GM06990 (cell line): ENCODE measurements around the gene EML4.
"Not testable (repeated sequence)": the region's sequence is repeated elsewhere in the genome, so short reads cannot be mapped to it uniquely, and the experiment has no call there.

Experiments used
- DNase-seq: peaks from one replicate; pipeline ENCODE4 v3.0.0-alpha.2; 2011; ENCODE audit not compliant: insufficient read length; ENCODE audit errors: extremely low read depth
- H3K27me3 ChIP-seq: replicated peaks from 2 replicates; pipeline ENCODE4 v1.6.0; 2011; ENCODE audit warnings: low read length; ENCODE audit not compliant: control insufficient read depth, insufficient read depth
- H3K36me3 ChIP-seq: 2 replicates; pipeline ENCODE4 v1.5.1; 2011; ENCODE audit warnings: low read length; ENCODE audit not compliant: control insufficient read depth, insufficient read depth
- H3K4me3 ChIP-seq: replicated peaks from 2 replicates; pipeline ENCODE4 v1.5.1; 2011; ENCODE audit warnings: low read depth, mild to moderate bottlenecking, control low read depth, low read length
- CTCF ChIP-seq: IDR thresholded peaks from 2 replicates; pipeline ENCODE4 v1.5.1; 2011; ENCODE audit warnings: low read length, control low read depth, mild to moderate bottlenecking, inconsistent platforms; ENCODE audit not compliant: insufficient read depth, poor library complexity, severe bottlenecking

The EML4 gene

GRCh38 chr2:42132191-42132965, 36.8 kb upstream of the EML4 start:
- H3K36me3 ChIP-seq: no peaks in the 10 kb centered on the region
- H3K27me3 ChIP-seq: no peaks in the 10 kb centered on the region
- H3K4me3 ChIP-seq: no peak overlapping the region
- no peak for TF ChIP-seq CTCF
- no peak for DNase-seq

GRCh38 chr2:42132966-42133641, 36.0 kb upstream of the EML4 start:
- H3K36me3 ChIP-seq: no peaks in the 10 kb centered on the region
- H3K4me3 ChIP-seq: peak overlapping the region; percentile 5; the same call in 1 of the 2 replicates
- peak; percentile 80 for DNase-seq
- TF ChIP-seq CTCF: no peak
- H3K27me3 ChIP-seq: no peaks in the 10 kb centered on the region

- Histone ChIP-seq H3K27me3 (no peaks in the 10 kb centered on the region), H3K4me3 (no peak overlapping the region), H3K36me3 (no peaks in the 10 kb centered on the region)
- no peak for DNase-seq
- TF ChIP-seq CTCF: no peak
These were observed 35.4 kb upstream of the EML4 start for GRCh38 chr2:42133771-42134195.

- not testable (repeated sequence) for DNase-seq
These were observed 34.7 kb upstream of the EML4 start for GRCh38 chr2:42134401-42134932.

GRCh38 chr2:42135381-42136312, 33.5 kb upstream of the EML4 start:
- no peak overlapping the region for H3K4me3 ChIP-seq
- H3K27me3 ChIP-seq: no peaks in the 10 kb centered on the region
- TF ChIP-seq CTCF: no peak
- DNase-seq: no peak
- H3K36me3 ChIP-seq: no peaks in the 10 kb centered on the region

More at GRCh38 chr2:42134401-42134932, 34.7 kb upstream of the EML4 start:
- not testable (repeated sequence) for H3K36me3 ChIP-seq, H3K4me3 ChIP-seq, H3K27me3 ChIP-seq
